ENCODE data around the gene CHTOP.

The CHTOP gene

GRCh38 chr1:153588482-153588881 is 45.4 kb upstream of the CHTOP start:
- TF ChIP-seq TEAD4 (IDR thresholded peaks at IDR 0.05) (no peak), EP300 (IDR thresholded peaks at IDR 0.05; ENCODE audit: borderline replicate concordance) (no peak), TCF12 (IDR thresholded peaks at IDR 0.05; ENCODE audit: low read depth) (no peak), REST (IDR thresholded peaks at IDR 0.05; ENCODE audit: low read depth) (no peak), CREB1 (IDR thresholded peaks at IDR 0.05; ENCODE audit: low read depth) (no peak), USF1 (IDR thresholded peaks at IDR 0.05) (no peak), CEBPB (IDR thresholded peaks at IDR 0.05) (no peak), ZBTB7A (IDR thresholded peaks at IDR 0.05; ENCODE audit: low read depth) (no peak), NFIC (IDR thresholded peaks at IDR 0.05) (no peak), FOXM1 (IDR thresholded peaks at IDR 0.05; ENCODE audit: borderline replicate concordance, low read depth) (no peak), YY1 (IDR thresholded peaks at IDR 0.05; ENCODE audit: low read depth) (no peak), TAF1 (IDR thresholded peaks at IDR 0.05; ENCODE audit: low read depth) (no peak)

- TF ChIP-seq TCF12 (IDR thresholded peaks at IDR 0.05; ENCODE audit: low read depth) (no peak), YY1 (IDR thresholded peaks at IDR 0.05; ENCODE audit: low read depth) (no peak), REST (IDR thresholded peaks at IDR 0.05; ENCODE audit: low read depth) (no peak), ZBTB7A (IDR thresholded peaks at IDR 0.05; ENCODE audit: low read depth) (no peak)
Measured at GRCh38 chr1:153592748-153593147, 41.1 kb upstream of the CHTOP start.

DNA sequence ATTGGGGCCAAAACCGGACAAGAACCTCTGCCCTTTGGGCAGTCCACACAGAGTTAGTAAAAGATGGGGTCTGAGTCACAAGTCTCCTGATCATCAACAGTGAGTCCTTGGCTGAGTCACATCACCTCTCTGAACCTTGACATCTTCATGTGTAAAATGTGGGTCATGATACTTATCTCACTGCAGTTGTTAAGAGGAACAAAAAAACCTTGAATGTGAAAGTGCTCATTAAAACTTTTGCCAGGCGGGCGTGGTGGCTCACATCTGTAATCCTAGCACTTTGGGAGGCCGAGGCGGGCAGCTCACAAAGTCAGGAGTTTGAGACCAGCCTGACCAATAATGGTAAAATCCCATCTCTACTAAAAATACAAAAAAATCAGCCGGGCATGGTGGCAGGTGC is 36.7 kb upstream of the CHTOP start:
- TF ChIP-seq EP300 (IDR thresholded peaks at IDR 0.05; ENCODE audit: borderline replicate concordance) = no peak
- no peak for TF ChIP-seq TEAD4 (IDR thresholded peaks at IDR 0.05)
- no peak for TF ChIP-seq CREB1 (IDR thresholded peaks at IDR 0.05; ENCODE audit: low read depth)
- TF ChIP-seq, protein P1, sequence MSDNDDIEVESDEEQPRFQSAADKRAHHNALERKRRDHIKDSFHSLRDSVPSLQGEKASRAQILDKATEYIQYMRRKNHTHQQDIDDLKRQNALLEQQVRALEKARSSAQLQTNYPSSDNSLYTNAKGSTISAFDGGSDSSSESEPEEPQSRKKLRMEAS (IDR thresholded peaks at IDR 0.05) = no peak
- no peak for TF ChIP-seq RAD21 (IDR thresholded peaks at IDR 0.05; ENCODE audit: low read depth)
- TF ChIP-seq CEBPB (IDR thresholded peaks at IDR 0.05) = no peak
- TF ChIP-seq FOXM1 (IDR thresholded peaks at IDR 0.05; ENCODE audit: borderline replicate concordance, low read depth) = no peak
- no peak for TF ChIP-seq USF1 (IDR thresholded peaks at IDR 0.05)
- no peak for TF ChIP-seq REST (IDR thresholded peaks at IDR 0.05; ENCODE audit: low read depth)
- no peak for TF ChIP-seq NFIC (IDR thresholded peaks at IDR 0.05)
- no peak for TF ChIP-seq ZBTB7A (IDR thresholded peaks at IDR 0.05; ENCODE audit: low read depth)
- no peak for TF ChIP-seq TCF12 (IDR thresholded peaks at IDR 0.05; ENCODE audit: low read depth)
- TF ChIP-seq EGR1 (IDR thresholded peaks at IDR 0.05) = no peak
- no peak for TF ChIP-seq TAF1 (IDR thresholded peaks at IDR 0.05; ENCODE audit: low read depth)
- no peak for TF ChIP-seq YY1 (IDR thresholded peaks at IDR 0.05; ENCODE audit: low read depth)

DNA sequence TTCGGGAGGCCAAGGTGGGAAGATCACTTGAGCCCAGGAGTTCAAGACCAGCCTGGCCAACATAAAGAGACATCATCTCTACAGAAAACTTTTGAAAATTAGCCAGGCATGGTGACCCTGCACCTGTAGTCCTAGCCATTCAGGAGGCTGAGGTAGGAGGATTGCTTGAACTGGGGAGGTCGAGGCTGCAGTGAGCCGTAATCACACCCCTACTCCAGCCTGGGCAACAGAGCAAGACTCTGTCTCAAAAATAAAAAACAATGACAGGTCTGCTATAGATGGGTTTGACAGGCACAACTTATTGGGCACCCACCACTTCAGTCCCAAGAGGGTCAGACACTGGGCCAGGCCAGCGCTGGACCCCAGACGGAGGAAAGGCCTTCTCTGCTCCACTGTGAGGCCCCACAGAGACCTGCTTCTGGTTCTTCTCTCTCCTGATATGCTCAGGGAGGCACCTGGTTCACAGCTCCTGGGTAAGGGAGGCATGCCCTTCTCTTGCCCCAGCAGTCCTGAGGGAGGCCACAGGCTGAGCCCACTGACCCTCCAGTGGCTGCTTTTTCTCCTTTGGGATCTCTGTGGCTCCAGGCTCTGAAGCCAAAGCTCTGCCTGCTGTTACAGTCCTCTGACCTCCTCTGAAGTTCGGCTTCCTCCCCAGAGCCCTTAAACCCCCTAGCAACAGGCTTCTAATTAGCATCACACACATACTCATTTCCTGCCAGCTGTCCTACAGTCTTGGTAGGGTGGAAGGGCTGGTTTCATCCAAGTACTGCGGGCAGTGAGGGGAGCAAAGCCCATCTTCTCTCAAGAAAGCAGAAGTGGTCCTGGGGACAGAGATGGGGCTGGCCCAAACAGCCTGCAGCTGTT is 35.3 kb upstream of the CHTOP start:
- TF ChIP-seq CEBPB (IDR thresholded peaks at IDR 0.05) (no peak), REST (IDR thresholded peaks at IDR 0.05; ENCODE audit: low read depth) (no peak), EP300 (IDR thresholded peaks at IDR 0.05; ENCODE audit: borderline replicate concordance) (no peak), FOXM1 (IDR thresholded peaks at IDR 0.05; ENCODE audit: borderline replicate concordance, low read depth) (no peak), ZBTB7A (IDR thresholded peaks at IDR 0.05; ENCODE audit: low read depth) (no peak), TCF12 (IDR thresholded peaks at IDR 0.05; ENCODE audit: low read depth) (no peak), EGR1 (IDR thresholded peaks at IDR 0.05) (no peak), CREB1 (IDR thresholded peaks at IDR 0.05; ENCODE audit: low read depth) (no peak), NFIC (IDR thresholded peaks at IDR 0.05) (no peak), TEAD4 (IDR thresholded peaks at IDR 0.05) (no peak), RAD21 (IDR thresholded peaks at IDR 0.05; ENCODE audit: low read depth) (no peak), TAF1 (IDR thresholded peaks at IDR 0.05; ENCODE audit: low read depth) (no peak), YY1 (IDR thresholded peaks at IDR 0.05; ENCODE audit: low read depth) (no peak), USF1 (IDR thresholded peaks at IDR 0.05) (no peak)
- TF ChIP-seq, protein P1 (IDR thresholded peaks at IDR 0.05) = no peak

Data from Ishikawa (cell line).